Loucy (cell line): Measurements from ENCODE around the gene CAPN9.

Source experiments
- H2AFZ ChIP-seq: fragments of 200-600 bp; sonication (generic); 2 replicates; pipeline ENCODE4 v1.6.0; 2016; ENCODE audit warnings: antibody characterized with exemption, mild to moderate bottlenecking, low read length, moderate library complexity
- H3F3A ChIP-seq: fragments of 200-600 bp; 2 replicates; pipeline ENCODE4 v1.6.0; 2016; ENCODE audit warnings: antibody characterized with exemption, low read depth, mild to moderate bottlenecking
- H3K27me3 ChIP-seq: fragments of 200-600 bp; sonication (generic); 2 replicates; pipeline ENCODE4 v1.6.1; 2014; ENCODE audit warnings: low read length, mild to moderate bottlenecking; ENCODE audit not compliant: insufficient read depth, poor library complexity, severe bottlenecking
- H3K36me3 ChIP-seq: fragments of 200-600 bp; sonication (generic); 2 replicates; pipeline ENCODE4 v1.6.1; 2016; ENCODE audit warnings: low read length; ENCODE audit not compliant: insufficient read depth
- H3K4me1 ChIP-seq: fragments of 200-600 bp; sonication (generic); 2 replicates; pipeline ENCODE4 v1.5.1; 2014; ENCODE audit warnings: low read length, mild to moderate bottlenecking; ENCODE audit not compliant: insufficient read depth, poor library complexity, severe bottlenecking
- H3K4me2 ChIP-seq: fragments of 200-600 bp; sonication (generic); 2 replicates; pipeline ENCODE4 v1.6.0; 2014; ENCODE audit warnings: antibody characterized with exemption, low read length, low read depth, mild to moderate bottlenecking; ENCODE audit not compliant: poor library complexity, severe bottlenecking
- H3K4me3 ChIP-seq: fragments of 200-600 bp; sonication (generic); 2 replicates; pipeline ENCODE4 v1.5.1; 2014; ENCODE audit warnings: low read length, mild to moderate bottlenecking, mixed read lengths; ENCODE audit not compliant: poor library complexity, severe bottlenecking
- H3K79me2 ChIP-seq: fragments of 200-600 bp; sonication (generic); 2 replicates; pipeline ENCODE4 v1.6.1; 2014; ENCODE audit warnings: low read length; ENCODE audit not compliant: insufficient read depth
- H3K9ac ChIP-seq: fragments of 200-600 bp; sonication (generic); 2 replicates; pipeline ENCODE4 v1.6.0; 2014; ENCODE audit warnings: mild to moderate bottlenecking, low read depth, low read length, moderate library complexity; ENCODE audit not compliant: poor library complexity, severe bottlenecking
- H3K9me2 ChIP-seq: fragments of 200-600 bp; sonication (generic); replicated peaks from 2 replicates; pipeline ENCODE4 v1.6.1; 2016; ENCODE audit warnings: low read depth, low read length, mixed read lengths
- H3K9me3 ChIP-seq: fragments of 200-600 bp; sonication (generic); 2 replicates; pipeline ENCODE4 v1.6.1; 2014; ENCODE audit warnings: mild to moderate bottlenecking, antibody characterized with exemption, low read length, low read depth; ENCODE audit not compliant: insufficient read depth
- H4K20me1 ChIP-seq: fragments of 200-600 bp; sonication (generic); 2 replicates; pipeline ENCODE4 v1.6.0; 2014; ENCODE audit warnings: antibody characterized with exemption, low read length, mild to moderate bottlenecking; ENCODE audit not compliant: insufficient read depth, poor library complexity, severe bottlenecking
- CTCF ChIP-seq: fragments of 200-600 bp; sonication (generic); conservative IDR thresholded peaks from 2 replicates; pipeline ENCODE4 v1.5.1; 2014; ENCODE audit warnings: mild to moderate bottlenecking, antibody characterized with exemption, low read length
- EZH2phosphoT487 ChIP-seq: fragments of 200-600 bp; IDR thresholded peaks from 2 replicates; pipeline ENCODE4 v1.6.1; 2018; ENCODE audit warnings: antibody characterized with exemption, mild to moderate bottlenecking, moderate library complexity, borderline replicate concordance

CAPN9 gene

GRCh38 chr1:230826166-230826875 is 79.1 kb downstream of the CAPN9 start:
- Histone ChIP-seq H3K9me2 (no peaks in the 10 kb centered on the region), H3K27me3 (no peaks in the 10 kb centered on the region), H3K79me2 (no peaks in the 10 kb centered on the region), H3K4me3 (no peak overlapping the region), H3K9ac (no peak overlapping the region), H3K9me3 (no peaks in the 10 kb centered on the region), H4K20me1 (no peaks in the 10 kb centered on the region), H3K36me3 (no peaks in the 10 kb centered on the region), H3K4me2 (no peak overlapping the region), H2AFZ (no peak overlapping the region), H3K4me1 (no peaks in the 10 kb centered on the region), H3F3A (no peaks in the 10 kb centered on the region)
- TF ChIP-seq EZH2phosphoT487 (no peak), CTCF (no peak)

- H4K20me1 ChIP-seq, result no peaks in the 10 kb centered on the region
- H2AFZ ChIP-seq, result no peak overlapping the region
- H3K9me2 ChIP-seq, result no peaks in the 10 kb centered on the region
- no peaks in the 10 kb centered on the region for H3K36me3 ChIP-seq
- H3K4me3 ChIP-seq, result no peak overlapping the region
- no peaks in the 10 kb centered on the region for H3K9me3 ChIP-seq
- no peak overlapping the region for H3K4me2 ChIP-seq
- no peaks in the 10 kb centered on the region for H3F3A ChIP-seq
- no peaks in the 10 kb centered on the region for H3K79me2 ChIP-seq
- TF ChIP-seq EZH2phosphoT487, result no peak
- no peak for TF ChIP-seq CTCF
- H3K27me3 ChIP-seq, result no peaks in the 10 kb centered on the region
- H3K9ac ChIP-seq, result no peak overlapping the region
- no peaks in the 10 kb centered on the region for H3K4me1 ChIP-seq
Measured at GRCh38 chr1:230827081-230827681, 80.0 kb downstream of the CAPN9 start.

GRCh38 chr1:230827801-230828200 is 80.6 kb downstream of the CAPN9 start:
- H3K9me2 ChIP-seq, result no peaks in the 10 kb centered on the region
- no peak overlapping the region for H3K4me2 ChIP-seq
- TF ChIP-seq CTCF, result no peak
- TF ChIP-seq EZH2phosphoT487, result no peak
- H2AFZ ChIP-seq, result no peak overlapping the region
- no peak overlapping the region for H3K9ac ChIP-seq
- no peaks in the 10 kb centered on the region for H3K79me2 ChIP-seq
- H3K9me3 ChIP-seq, result no peaks in the 10 kb centered on the region
- H3K36me3 ChIP-seq, result no peaks in the 10 kb centered on the region
- no peaks in the 10 kb centered on the region for H4K20me1 ChIP-seq
- H3K27me3 ChIP-seq, result no peaks in the 10 kb centered on the region
- no peaks in the 10 kb centered on the region for H3K4me1 ChIP-seq
- no peaks in the 10 kb centered on the region for H3F3A ChIP-seq
- H3K4me3 ChIP-seq, result no peak overlapping the region
